HS-5 (cell line): ENCODE results near the gene PSME1.

Source experiments
- DNase-seq: peaks from one replicate; pipeline ENCODE4 v3.0.0-alpha.2; 2012; ENCODE audit warnings: low read depth

PSME1 gene

GRCh38 chr14:24176599-24176998, 40.6 kb downstream of the PSME1 start:
- DNase-seq = no peak

GRCh38 chr14:24177041-24177825, 41.2 kb downstream of the PSME1 start:
- no peak for DNase-seq

- no peak for DNase-seq
Measured at GRCh38 chr14:24177891-24178290, 41.9 kb downstream of the PSME1 start.

- DNase-seq = no peak
Measured at GRCh38 chr14:24178399-24179178, 42.6 kb downstream of the PSME1 start.

- no peak for DNase-seq
Measured at GRCh38 chr14:24179294-24179960, 43.4 kb downstream of the PSME1 start.

GRCh38 chr14:24179961-24180796, 44.2 kb downstream of the PSME1 start:
- DNase-seq = no peak

GRCh38 chr14:24181371-24182077, 45.5 kb downstream of the PSME1 start:
- no peak for DNase-seq

GRCh38 chr14:24182110-24182882, 46.3 kb downstream of the PSME1 start:
- no peak for DNase-seq

- no peak for DNase-seq
Measured at GRCh38 chr14:24183014-24183481, 47.1 kb downstream of the PSME1 start.

- no peak for DNase-seq
Measured at GRCh38 chr14:24184104-24184970, 48.3 kb downstream of the PSME1 start.

GRCh38 chr14:24185026-24185425, 49.0 kb downstream of the PSME1 start:
- DNase-seq = no peak

GRCh38 chr14:24185741-24186140, 49.7 kb downstream of the PSME1 start:
- DNase-seq = no peak

GRCh38 chr14:24186831-24187538, 51.0 kb downstream of the PSME1 start:
- no peak for DNase-seq

GRCh38 chr14:24187539-24187915, 51.5 kb downstream of the PSME1 start:
- no peak for DNase-seq
